H9 (cell line): ENCODE measurements around the gene AQP12A. TPM values are rescaled to one million over a fixed set of nuclear protein-coding genes. Genes with fewer than 3 reads are reported as not detected.

ENCODE experiments used
- DNase-seq: peaks from one replicate; pipeline ENCODE4 v3.0.0-alpha.2; 2017
- H2AFZ ChIP-seq: one replicate; pipeline ENCODE4 v1.6.1; 2013; ENCODE audit warnings: mild to moderate bottlenecking, low read length, control low read depth, moderate library complexity
- H2AK5ac ChIP-seq: 2 replicates; pipeline ENCODE4 v1.6.1; 2013; ENCODE audit warnings: low read length, control low read depth, mixed read lengths; ENCODE audit not compliant: insufficient read length
- H2BK120ac ChIP-seq: one replicate; pipeline ENCODE4 v1.6.1; 2013; ENCODE audit warnings: low read depth, mild to moderate bottlenecking, low read length, control low read depth, inconsistent platforms; ENCODE audit not compliant: poor library complexity, severe bottlenecking
- H2BK12ac ChIP-seq: 2 replicates; pipeline ENCODE4 v1.6.1; 2013; ENCODE audit warnings: low read length, control low read depth, mixed read lengths, low read depth; ENCODE audit not compliant: insufficient read length
- H2BK15ac ChIP-seq: 2 replicates; pipeline ENCODE4 v1.6.1; 2013; ENCODE audit warnings: low read depth, low read length, control low read depth
- H2BK20ac ChIP-seq: one replicate; pipeline ENCODE4 v1.6.1; 2013; ENCODE audit warnings: low read depth, mild to moderate bottlenecking, low read length, control low read depth, inconsistent platforms; ENCODE audit not compliant: poor library complexity, severe bottlenecking
- H2BK5ac ChIP-seq: 2 replicates; pipeline ENCODE4 v1.6.1; 2013; ENCODE audit warnings: low read length, control low read depth, mixed read lengths; ENCODE audit not compliant: insufficient read length
- H3K14ac ChIP-seq: 2 replicates; pipeline ENCODE4 v1.6.1; 2013; ENCODE audit warnings: low read length, control low read depth; ENCODE audit not compliant: insufficient read depth
- H3K18ac ChIP-seq: 2 replicates; pipeline ENCODE4 v1.6.1; 2013; ENCODE audit warnings: low read depth, mild to moderate bottlenecking, mixed read lengths, low read length, control low read depth; ENCODE audit not compliant: insufficient read length
- H3K23ac ChIP-seq: 2 replicates; pipeline ENCODE4 v1.6.1; 2013; ENCODE audit warnings: low read length, control low read depth, mixed read lengths, low read depth; ENCODE audit not compliant: insufficient read length
- H3K23me2 ChIP-seq: 2 replicates; pipeline ENCODE4 v1.6.1; 2013; ENCODE audit warnings: low read depth, mild to moderate bottlenecking, mixed read lengths, low read length, control low read depth; ENCODE audit not compliant: insufficient read length, poor library complexity, severe bottlenecking
- H3K27ac ChIP-seq: 2 replicates; pipeline ENCODE4 v1.5.1; 2013; ENCODE audit warnings: low read length, control low read depth, mixed read lengths, low read depth; ENCODE audit not compliant: insufficient read length
- H3K27me3 ChIP-seq: 2 replicates; pipeline ENCODE4 v1.6.1; 2013; ENCODE audit warnings: low read length, control low read depth, inconsistent platforms; ENCODE audit not compliant: insufficient read depth
- H3K4ac ChIP-seq: 2 replicates; pipeline ENCODE4 v1.6.1; 2013; ENCODE audit warnings: low read depth, mild to moderate bottlenecking, control low read depth, inconsistent platforms, low read length, moderate library complexity
- H3K4me1 ChIP-seq: 2 replicates; pipeline ENCODE4 v1.6.1; 2013; ENCODE audit warnings: low read length, control low read depth, inconsistent platforms; ENCODE audit not compliant: insufficient read depth
- H3K4me2 ChIP-seq: 2 replicates; pipeline ENCODE4 v1.6.1; 2013; ENCODE audit warnings: low read length, control low read depth, mixed read lengths; ENCODE audit not compliant: insufficient read length, insufficient read depth
- H3K56ac ChIP-seq: 2 replicates; pipeline ENCODE4 v1.6.1; 2013; ENCODE audit warnings: low read depth, mild to moderate bottlenecking, mixed read lengths, low read length, control low read depth; ENCODE audit not compliant: insufficient read length
- H3K79me1 ChIP-seq: 2 replicates; pipeline ENCODE4 v1.6.1; 2013; ENCODE audit warnings: low read depth, mild to moderate bottlenecking, moderate library complexity, low read length, control low read depth, inconsistent platforms; ENCODE audit not compliant: insufficient read depth, poor library complexity, severe bottlenecking
- H3K79me2 ChIP-seq: 2 replicates; pipeline ENCODE4 v1.6.1; 2013; ENCODE audit warnings: low read length, control low read depth, inconsistent platforms; ENCODE audit not compliant: insufficient read depth
- H3K9ac ChIP-seq: 2 replicates; pipeline ENCODE4 v1.6.1; 2013; ENCODE audit warnings: low read length, control low read depth, mixed read lengths; ENCODE audit not compliant: insufficient read length; ENCODE audit errors: extremely low read depth
- H3K9me3 ChIP-seq: one replicate; pipeline ENCODE4 v1.6.1; 2013; ENCODE audit warnings: low read depth, low read length, inconsistent platforms; ENCODE audit not compliant: control insufficient read depth
- H3T11ph ChIP-seq: one replicate; pipeline ENCODE4 v1.6.1; 2013; ENCODE audit warnings: mild to moderate bottlenecking, low read length, control low read depth, inconsistent platforms
- H4K20me1 ChIP-seq: one replicate; pipeline ENCODE4 v1.6.1; 2013; ENCODE audit not compliant: control insufficient read depth, insufficient read length, insufficient read depth
- H4K5ac ChIP-seq: 2 replicates; pipeline ENCODE4 v1.6.1; 2013; ENCODE audit warnings: low read depth, mild to moderate bottlenecking, mixed read lengths, low read length, control low read depth; ENCODE audit not compliant: insufficient read length
- H4K8ac ChIP-seq: replicated peaks from 2 replicates; pipeline ENCODE4 v1.6.1; 2013; ENCODE audit warnings: low read length, control low read depth, mixed read lengths, low read depth; ENCODE audit not compliant: insufficient read length
- H4K91ac ChIP-seq: 2 replicates; pipeline ENCODE4 v1.6.1; 2013; ENCODE audit warnings: low read depth, mild to moderate bottlenecking, moderate library complexity, mixed read lengths, low read length, control low read depth; ENCODE audit not compliant: insufficient read length
- H3K27ac Mint-ChIP-seq, 3 experiments: 2 replicates in 2 of 3; 3 replicates in 1 of 3; pipeline ENCODE4 v1.8.0; 2020 to 2021; ENCODE audit warnings: mixed read lengths in 3 of 3, mild to moderate bottlenecking in 1 of 3, moderate library complexity in 1 of 3
- H3K27me3 Mint-ChIP-seq: 2 replicates; pipeline ENCODE4 v1.8.0; 2021; ENCODE audit warnings: low read depth, mild to moderate bottlenecking, moderate library complexity, mixed read lengths
- H3K36me3 Mint-ChIP-seq, 3 experiments: 2 replicates in 2 of 3; 3 replicates in 1 of 3; pipeline ENCODE4 v1.8.0; 2020 to 2021; ENCODE audit warnings: low read depth in 3 of 3, mixed read lengths in 3 of 3; ENCODE audit not compliant: insufficient read depth in 1 of 3
- H3K4me1 Mint-ChIP-seq, 2 experiments: 2 replicates each; pipeline ENCODE4 v1.8.0; 2020; ENCODE audit warnings: mixed read lengths in 2 of 2
- H3K4me3 Mint-ChIP-seq, 2 experiments: 2 replicates in 1 of 2; 3 replicates in 1 of 2; pipeline ENCODE4 v1.8.0; 2020 to 2021; ENCODE audit warnings: mild to moderate bottlenecking in 2 of 2, mixed read lengths in 2 of 2, moderate library complexity in 1 of 2
- H3K9me3 Mint-ChIP-seq, 2 experiments: 2 replicates in 1 of 2; 3 replicates in 1 of 2; pipeline ENCODE4 v1.8.0; 2020; ENCODE audit warnings: mild to moderate bottlenecking in 2 of 2, mixed read lengths in 2 of 2, moderate library complexity in 1 of 2
- WGBS: extraction: QIAGEN DNeasy Blood & Tissue Kit; methylation state at CpG from one replicate; pipeline ENCODE4 v1.1.7; 2013; ENCODE audit warnings: missing lambda C conversion rate, low lambda C conversion rate, mixed read lengths; ENCODE audit not compliant: insufficient read length; ENCODE audit errors: extremely low coverage; 5-methylcytosine and 5-hydroxymethylcytosine counted together
- total RNA-seq: library from RNA; stranded (reverse); gene quantifications from 2 replicates; pipeline ENCODE4 v1.2.1, GENCODE V29; 2021
- TF ChIP-seq, protein P1 (sequence below): fragments of 200-600 bp; sonication (generic); conservative IDR thresholded peaks from 3 replicates; pipeline ENCODE4 v1.8.0; 2021; ENCODE audit warnings: antibody characterized with exemption, mild to moderate bottlenecking

Gene AQP12A
- total RNA-seq, 1 experiment from 2014 or later = not detected

DNA sequence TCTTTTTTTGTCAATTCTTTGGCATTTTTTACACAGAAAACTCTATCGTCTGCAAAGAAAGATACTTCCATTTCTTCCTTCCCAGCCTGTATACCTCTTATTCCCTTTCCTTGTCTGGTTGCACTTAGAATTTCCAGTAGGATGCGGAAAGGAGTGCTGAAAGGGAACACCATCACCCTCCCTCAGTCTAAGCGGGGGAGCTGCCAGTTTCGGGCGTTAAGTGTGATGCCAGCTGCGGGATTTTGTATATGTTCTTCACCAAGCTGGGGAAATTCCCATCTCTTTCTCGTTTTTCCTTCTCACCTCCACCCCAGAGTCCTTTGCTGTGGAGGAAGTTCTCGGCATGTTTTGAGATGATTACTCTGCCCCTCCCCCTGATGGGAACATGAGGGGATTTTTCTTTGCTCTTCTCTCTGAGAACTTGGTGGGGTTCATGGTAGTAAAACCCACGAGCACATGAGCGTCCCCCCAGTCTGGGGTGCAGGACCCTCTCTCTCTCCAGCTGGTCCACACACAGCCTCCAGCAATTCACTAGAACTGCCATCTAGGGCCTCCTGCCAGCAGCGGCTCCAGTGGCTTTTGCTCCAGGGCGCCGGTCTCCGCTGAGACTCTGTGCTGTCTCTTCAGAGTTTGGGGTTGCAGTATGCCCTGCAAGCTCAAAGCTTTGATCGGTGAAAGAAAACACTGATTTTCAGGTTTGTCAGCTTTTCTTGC lies 15.5 kb downstream of the AQP12A start:
- H3K79me2 ChIP-seq = no peaks in the 10 kb centered on the region
- H3K4me1 ChIP-seq = no peaks in the 10 kb centered on the region
- H3K9ac ChIP-seq = no peak overlapping the region
- H4K91ac ChIP-seq = no peak overlapping the region
- no peak overlapping the region for H3K4me2 ChIP-seq
- Mint-ChIP-seq H3K4me1 (peaks cover 0 to 10% of the 10 kb centered on the region in 2 experiments; a peak in 3 of 4 replicates), H3K4me3 (no peak overlapping the region), H3K9me3 (no peaks in the 10 kb centered on the region; a peak in 2 of 5 replicates), H3K27ac (no peak overlapping the region), H3K36me3 (no peaks in the 10 kb centered on the region), H3K27me3 (peaks cover 12% of the 10 kb centered on the region)
- H4K5ac ChIP-seq = no peak overlapping the region
- no peak overlapping the region for H3K14ac ChIP-seq
- H3K23me2 ChIP-seq = no peaks in the 10 kb centered on the region
- H3K79me1 ChIP-seq = no peaks in the 10 kb centered on the region
- no peaks in the 10 kb centered on the region for H3K27me3 ChIP-seq
- WGBS = no CpG with 5 or more reads among the region's 15 CpGs
- H2AFZ ChIP-seq = no peak overlapping the region
- no peak overlapping the region for H3K18ac ChIP-seq
- H3T11ph ChIP-seq = no peak overlapping the region
- H4K20me1 ChIP-seq = no peaks in the 10 kb centered on the region
- H2AK5ac ChIP-seq = no peak overlapping the region
- no peaks in the 10 kb centered on the region for H3K9me3 ChIP-seq
- no peak overlapping the region for H2BK5ac ChIP-seq
- no peak overlapping the region for H2BK15ac ChIP-seq
- H3K23ac ChIP-seq = no peak overlapping the region
- DNase-seq = no peak
- H2BK120ac ChIP-seq = no peak overlapping the region
- H2BK20ac ChIP-seq = no peak overlapping the region
- H3K27ac ChIP-seq = no peak overlapping the region
- no peak overlapping the region for H3K56ac ChIP-seq
- H2BK12ac ChIP-seq = no peak overlapping the region
- H4K8ac ChIP-seq = no peak overlapping the region
- no peak overlapping the region for H3K4ac ChIP-seq
- TF ChIP-seq, protein P1, sequence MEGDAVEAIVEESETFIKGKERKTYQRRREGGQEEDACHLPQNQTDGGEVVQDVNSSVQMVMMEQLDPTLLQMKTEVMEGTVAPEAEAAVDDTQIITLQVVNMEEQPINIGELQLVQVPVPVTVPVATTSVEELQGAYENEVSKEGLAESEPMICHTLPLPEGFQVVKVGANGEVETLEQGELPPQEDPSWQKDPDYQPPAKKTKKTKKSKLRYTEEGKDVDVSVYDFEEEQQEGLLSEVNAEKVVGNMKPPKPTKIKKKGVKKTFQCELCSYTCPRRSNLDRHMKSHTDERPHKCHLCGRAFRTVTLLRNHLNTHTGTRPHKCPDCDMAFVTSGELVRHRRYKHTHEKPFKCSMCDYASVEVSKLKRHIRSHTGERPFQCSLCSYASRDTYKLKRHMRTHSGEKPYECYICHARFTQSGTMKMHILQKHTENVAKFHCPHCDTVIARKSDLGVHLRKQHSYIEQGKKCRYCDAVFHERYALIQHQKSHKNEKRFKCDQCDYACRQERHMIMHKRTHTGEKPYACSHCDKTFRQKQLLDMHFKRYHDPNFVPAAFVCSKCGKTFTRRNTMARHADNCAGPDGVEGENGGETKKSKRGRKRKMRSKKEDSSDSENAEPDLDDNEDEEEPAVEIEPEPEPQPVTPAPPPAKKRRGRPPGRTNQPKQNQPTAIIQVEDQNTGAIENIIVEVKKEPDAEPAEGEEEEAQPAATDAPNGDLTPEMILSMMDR = no peak
